SK-N-SH (cell line): ENCODE measurements around the gene AADAT. TPM values are rescaled to one million over a fixed set of nuclear protein-coding genes. Genes with fewer than 3 reads are reported as not detected.

Experiments
- CTCF ChIA-PET: fragments of 300-600, 350-600 bp; formaldehyde crosslinking; extraction: SDS; loops from one replicate; lab custom pipeline; 2021; lab: Yijun Ruan, JAX
- POLR2A ChIA-PET: fragments of 350-600 bp; sonication (Branson Sonifier 250); formaldehyde crosslinking; extraction: SDS; loops from one replicate; lab custom pipeline; 2020; ENCODE audit warnings: antibody characterized with exemption, inconsistent platforms; lab: Yijun Ruan, JAX
- DNase-seq: peaks from one replicate; pipeline ENCODE4 v3.0.0; 2012
- H2AFZ ChIP-seq: fragments of 200-600 bp; sonication (generic); 2 replicates; pipeline ENCODE4 v1.8.1; 2016; ENCODE audit warnings: antibody characterized with exemption, mild to moderate bottlenecking, low read depth
- H3F3A ChIP-seq: fragments of 200-600 bp; sonication (generic); replicated peaks from 2 replicates; pipeline ENCODE3; 2016; ENCODE audit warnings: antibody characterized with exemption, mild to moderate bottlenecking; ENCODE audit not compliant: insufficient read depth
- H3K27ac ChIP-seq, 2 experiments: fragments of 200-500 bp in 1 of 2; fragments of 200-600 bp in 1 of 2; sonication (Bioruptor generic) in 1 of 2; sonication (generic), shearing (Covaris generic) in 1 of 2; 2 replicates each; pipeline versions ENCODE4 v1.5.1 to v1.6.1; 2014 to 2016; ENCODE audit warnings: low read depth in 2 of 2, inconsistent platforms in 1 of 2, low read length in 1 of 2, mild to moderate bottlenecking in 1 of 2, mixed read lengths in 1 of 2
- H3K27me3 ChIP-seq: fragments of 200-600 bp; sonication (generic), shearing (Covaris generic); 2 replicates; pipeline ENCODE4 v1.6.1; 2016; ENCODE audit warnings: mixed run types; ENCODE audit not compliant: insufficient read depth
- H3K36me3 ChIP-seq, 2 experiments: fragments of 200-500 bp in 1 of 2; fragments of 200-600 bp in 1 of 2; sonication (Bioruptor generic) in 1 of 2; sonication (generic) in 1 of 2; replicated peaks in 1 of 2; 2 replicates each; pipeline versions ENCODE3 to v1.5.1; 2014 to 2016; ENCODE audit warnings: low read length in 1 of 2, mild to moderate bottlenecking in 1 of 2; ENCODE audit not compliant: insufficient read depth in 2 of 2, control insufficient read depth in 1 of 2
- H3K4me1 ChIP-seq, 2 experiments: fragments of 200-500 bp in 1 of 2; fragments of 200-600 bp in 1 of 2; sonication (Bioruptor generic) in 1 of 2; sonication (generic), shearing (Covaris generic) in 1 of 2; 2 replicates each; pipeline versions ENCODE4 v1.5.1 to v1.6.1; 2014 to 2016; ENCODE audit warnings: low read depth in 1 of 2, low read length in 1 of 2, mixed run types in 1 of 2; ENCODE audit not compliant: insufficient read depth in 2 of 2, control insufficient read depth in 1 of 2
- H3K4me2 ChIP-seq: fragments of 200-600 bp; sonication (generic), shearing (Covaris generic); 2 replicates; pipeline ENCODE4 v1.6.1; 2017; ENCODE audit warnings: mixed run types
- H3K4me3 ChIP-seq, 2 experiments: fragments of 200-500 bp in 1 of 2; fragments of 200-600 bp in 1 of 2; sonication (Bioruptor generic) in 1 of 2; sonication (generic), shearing (Covaris generic) in 1 of 2; 2 replicates each; pipeline versions ENCODE4 v1.5.1 to v1.8.1; 2014 to 2016; ENCODE audit warnings: low read depth in 2 of 2, inconsistent platforms in 1 of 2, low read length in 1 of 2, mild to moderate bottlenecking in 1 of 2, mixed read lengths in 1 of 2, moderate library complexity in 1 of 2
- H3K79me2 ChIP-seq: fragments of 200-600 bp; sonication (generic); 2 replicates; pipeline ENCODE4 v1.8.1; 2017; ENCODE audit warnings: mild to moderate bottlenecking; ENCODE audit not compliant: insufficient read depth
- H3K9ac ChIP-seq: fragments of 200-600 bp; sonication (generic); 2 replicates; pipeline ENCODE4 v1.6.1; 2017; ENCODE audit warnings: mixed run types
- H3K9me2 ChIP-seq: fragments of 200-600 bp; sonication (generic); 2 replicates; pipeline ENCODE4 v1.6.1; 2017; ENCODE audit warnings: mixed run types
- H3K9me3 ChIP-seq: fragments of 200-600 bp; sonication (generic); 2 replicates; pipeline ENCODE4 v1.6.1; 2017; ENCODE audit warnings: mixed run types, mild to moderate bottlenecking, moderate library complexity
- H4K20me1 ChIP-seq: fragments of 200-600 bp; sonication (generic); 2 replicates; pipeline ENCODE4 v1.6.1; 2017; ENCODE audit warnings: mild to moderate bottlenecking, mixed run types; ENCODE audit not compliant: insufficient read depth
- CHD2 ChIP-seq: fragments of 150-350 bp; IDR thresholded peaks from 2 replicates; pipeline ENCODE4 v1.6.1; 2018; ENCODE audit warnings: low read length; ENCODE audit not compliant: partially characterized antibody
- EP300 ChIP-seq, 2 experiments: IDR thresholded peaks; 2 replicates each; pipeline versions ENCODE4 v1.4.0 to v1.6.1; 2012; ENCODE audit warnings: borderline replicate concordance in 1 of 2, low read depth in 1 of 2, low read length in 1 of 2
- FOXJ3 ChIP-seq: sonication (generic); formaldehyde crosslinking; IDR thresholded peaks from 2 replicates; pipeline ENCODE4 v1.5.1; 2020; ENCODE audit warnings: mild to moderate bottlenecking, missing genetic modification reagents
- GATA2 ChIP-seq: sonication (generic); formaldehyde crosslinking; IDR thresholded peaks from 2 replicates; pipeline ENCODE4 v1.5.0; 2020; ENCODE audit warnings: mild to moderate bottlenecking, missing genetic modification reagents
- JUND ChIP-seq: IDR thresholded peaks from 2 replicates; pipeline ENCODE4 v1.4.0; 2012
- MAX ChIP-seq: IDR thresholded peaks from 2 replicates; pipeline ENCODE4 v1.4.0; 2012; ENCODE audit warnings: low read depth
- NFIC ChIP-seq: IDR thresholded peaks from 2 replicates; pipeline ENCODE4 v1.4.0; 2012; ENCODE audit warnings: borderline replicate concordance
- NRF1 ChIP-seq: IDR thresholded peaks from 2 replicates; pipeline ENCODE4 v1.6.1; 2012; ENCODE audit warnings: low read depth, mild to moderate bottlenecking, low read length
- PBX3 ChIP-seq: IDR thresholded peaks from 2 replicates; pipeline ENCODE4; 2012
- RCOR1 ChIP-seq: fragments of 150-350 bp; IDR thresholded peaks from 2 replicates; pipeline ENCODE4 v1.6.1; 2017; ENCODE audit warnings: antibody characterized with exemption, low read length
- REST ChIP-seq: IDR thresholded peaks from 2 replicates; pipeline ENCODE4 v1.6.1; 2012; ENCODE audit warnings: mild to moderate bottlenecking, low read depth, low read length, moderate library complexity
- RFX5 ChIP-seq: IDR thresholded peaks from 2 replicates; pipeline ENCODE4 v1.6.1; 2012; ENCODE audit warnings: mild to moderate bottlenecking, improper control_type of control experiment, low read length
- RXRA ChIP-seq: IDR thresholded peaks from 2 replicates; pipeline ENCODE4 v1.4.0; 2012; ENCODE audit warnings: low read depth, mild to moderate bottlenecking, borderline replicate concordance
- SIN3A ChIP-seq: IDR thresholded peaks from 2 replicates; pipeline ENCODE4 v1.6.1; 2012; ENCODE audit warnings: low read depth, mild to moderate bottlenecking, low read length, moderate library complexity, borderline replicate concordance
- SMC3 ChIP-seq: IDR thresholded peaks from 2 replicates; pipeline ENCODE4 v1.6.1; 2012; ENCODE audit warnings: low read depth, low read length, improper control_type of control experiment
- TAF1 ChIP-seq: IDR thresholded peaks from 2 replicates; pipeline ENCODE4 v1.6.1; 2012; ENCODE audit warnings: low read depth, mild to moderate bottlenecking, low read length, moderate library complexity, borderline replicate concordance
- TCF12 ChIP-seq: IDR thresholded peaks from 2 replicates; pipeline ENCODE4 v1.4.0; 2012
- TEAD4 ChIP-seq: IDR thresholded peaks from 2 replicates; pipeline ENCODE4 v1.4.0; 2012; ENCODE audit warnings: mild to moderate bottlenecking, borderline replicate concordance; ENCODE audit not compliant: insufficient read depth
- WGBS: methylation state at CpG from one replicate; pipeline ENCODE4 v1.1.6; 2017; ENCODE audit warnings: low lambda C conversion rate; 5-methylcytosine and 5-hydroxymethylcytosine counted together
- polyA plus RNA-seq, 3 experiments: library from polyadenylated mRNA; depleted of rRNA; stranded (reverse); fragments of >200 nt; gene quantifications; 2 replicates each; pipeline ENCODE4 v1.2.3, GENCODE V29; 2012
- TF ChIP-seq, protein P1 (sequence below): fragments of 200-600 bp; sonication (generic); IDR thresholded peaks from 2 replicates; pipeline ENCODE4 v1.6.1; 2017; ENCODE audit warnings: antibody characterized with exemption, mild to moderate bottlenecking, moderate library complexity

AADAT gene
- polyA plus RNA-seq, 1 of the 3 experiments (the other 2 are of a cell fraction) = 12.5 TPM

GRCh38 chr4:170015285-170015684 is 74.5 kb downstream of the AADAT start:
- Histone ChIP-seq H3K27ac (peak overlapping the region in 1 of 2 experiments; percentile 54; a peak in 1 of 4 replicates), H3K79me2 (peaks cover 94% of the 10 kb centered on the region), H3K4me2 (no peak overlapping the region), H3K4me1 (peaks cover 5 to 6% of the 10 kb centered on the region in 2 experiments; a peak in 3 of 4 replicates), H3K27me3 (no peaks in the 10 kb centered on the region), H3K9me3 (no peaks in the 10 kb centered on the region), H3K9me2 (no peaks in the 10 kb centered on the region), H3F3A (peaks cover 20% of the 10 kb centered on the region), H2AFZ (no peak overlapping the region), H4K20me1 (no peaks in the 10 kb centered on the region), H3K36me3 (peaks cover 0 to 6% of the 10 kb centered on the region in 2 experiments), H3K4me3 (no peak overlapping the region), H3K9ac (no peak overlapping the region)
- TF ChIP-seq GATA2 = no peak
- TF ChIP-seq NFIC = no peak
- no peak for TF ChIP-seq RFX5
- no peak for TF ChIP-seq FOXJ3 (CRISPR knock-in tag)
- no peak for TF ChIP-seq PBX3
- no peak for TF ChIP-seq TAF1
- no peak for TF ChIP-seq SMC3
- no peak for TF ChIP-seq NRF1
- TF ChIP-seq, protein P1, sequence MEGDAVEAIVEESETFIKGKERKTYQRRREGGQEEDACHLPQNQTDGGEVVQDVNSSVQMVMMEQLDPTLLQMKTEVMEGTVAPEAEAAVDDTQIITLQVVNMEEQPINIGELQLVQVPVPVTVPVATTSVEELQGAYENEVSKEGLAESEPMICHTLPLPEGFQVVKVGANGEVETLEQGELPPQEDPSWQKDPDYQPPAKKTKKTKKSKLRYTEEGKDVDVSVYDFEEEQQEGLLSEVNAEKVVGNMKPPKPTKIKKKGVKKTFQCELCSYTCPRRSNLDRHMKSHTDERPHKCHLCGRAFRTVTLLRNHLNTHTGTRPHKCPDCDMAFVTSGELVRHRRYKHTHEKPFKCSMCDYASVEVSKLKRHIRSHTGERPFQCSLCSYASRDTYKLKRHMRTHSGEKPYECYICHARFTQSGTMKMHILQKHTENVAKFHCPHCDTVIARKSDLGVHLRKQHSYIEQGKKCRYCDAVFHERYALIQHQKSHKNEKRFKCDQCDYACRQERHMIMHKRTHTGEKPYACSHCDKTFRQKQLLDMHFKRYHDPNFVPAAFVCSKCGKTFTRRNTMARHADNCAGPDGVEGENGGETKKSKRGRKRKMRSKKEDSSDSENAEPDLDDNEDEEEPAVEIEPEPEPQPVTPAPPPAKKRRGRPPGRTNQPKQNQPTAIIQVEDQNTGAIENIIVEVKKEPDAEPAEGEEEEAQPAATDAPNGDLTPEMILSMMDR = no peak
- no peak for DNase-seq
- WGBS = 97% methylated on average over 3 of the region's 4 CpGs
- ChIA-PET POLR2A (no interaction called here), CTCF (interaction anchor here (1.4 to 2.1 kb wide), 2 partner anchors 10 to 32 kb away, joined by 5 to 7 read pairs; partner anchors contain the start of gene MFAP3L)

DNA sequence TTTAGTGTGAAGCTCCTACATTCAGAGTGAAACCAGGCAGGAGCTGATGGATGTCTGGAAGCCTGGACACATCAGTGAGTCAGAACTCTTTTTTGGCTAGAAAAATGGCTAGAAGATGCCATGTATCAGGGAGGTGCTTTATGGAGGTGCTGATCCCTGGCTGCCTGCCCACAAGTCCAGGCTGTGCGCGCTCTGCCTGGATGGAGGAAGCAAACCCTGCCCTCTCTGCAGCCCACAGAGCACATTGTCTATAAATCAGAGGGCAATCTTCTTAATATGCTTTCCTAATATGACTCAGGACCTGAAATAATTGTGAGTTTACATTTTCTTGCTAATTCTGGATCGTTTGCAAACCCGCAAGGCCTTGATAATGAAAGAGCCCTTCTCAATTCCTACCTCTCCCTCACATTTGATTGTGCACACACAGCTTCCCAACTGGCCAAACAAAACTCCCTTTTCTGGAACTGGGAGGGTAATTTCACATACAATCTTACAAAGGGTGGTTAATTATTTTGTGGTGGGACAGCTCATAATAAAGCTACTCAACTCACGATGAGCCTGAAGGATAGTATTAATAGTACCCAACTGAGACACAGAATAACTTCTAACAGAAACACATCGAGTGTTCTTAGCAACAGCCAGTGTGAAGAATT is 75.3 kb downstream of the AADAT start:
- ChIA-PET CTCF (interaction anchor here (1.4 to 2.1 kb wide), 2 partner anchors 11 to 33 kb away, joined by 5 to 7 read pairs; partner anchors contain the start of gene MFAP3L), POLR2A (no interaction called here)
- DNase-seq = peak; percentile 11
- TF ChIP-seq JUND (0 out of 2 replicates have a peak, but pooled peaks have one; percentile 18), REST (no peak), CHD2 (no peak), PBX3 (peak; percentile 67), TCF12 (peak; percentile 45), RCOR1 (no peak), SIN3A (no peak), TEAD4 (no peak), NFIC (peak; percentile 81), EP300 (IDR thresholded peaks at IDR 0.05; ENCODE audit: borderline replicate concordance in 1 of 2, low read depth in 1 of 2, low read length in 1 of 2) (peak in 1 of 2 experiments; percentile 24; a peak in 1 of 4 replicates), GATA2 (no peak), MAX (no peak), RXRA (no peak)

More for the DNA sequence above, 75.3 kb downstream of the AADAT start:
- H3K9ac ChIP-seq = no peak overlapping the region
- peaks cover 0 to 6% of the 10 kb centered on the region in 2 experiments for H3K36me3 ChIP-seq
- peak overlapping the region; percentile 22 to 54 for H3K27ac ChIP-seq
- H3F3A ChIP-seq = peaks cover 20% of the 10 kb centered on the region
- H3K4me1 ChIP-seq = peaks cover 5 to 6% of the 10 kb centered on the region in 2 experiments; a peak in 3 of 4 replicates
- no peaks in the 10 kb centered on the region for H4K20me1 ChIP-seq
- 51% methylated on average over 6 of the region's 6 CpGs for WGBS
- no peaks in the 10 kb centered on the region for H3K9me3 ChIP-seq
- no peaks in the 10 kb centered on the region for H3K27me3 ChIP-seq
- H3K9me2 ChIP-seq = no peaks in the 10 kb centered on the region
- H3K4me2 ChIP-seq = peak overlapping the region; percentile 41; the same call in 1 of the 2 replicates
- H3K4me3 ChIP-seq = no peak overlapping the region; a peak in 1 of 4 replicates
- peaks cover 94% of the 10 kb centered on the region for H3K79me2 ChIP-seq
- H2AFZ ChIP-seq = no peak overlapping the region
